Liver (tissue), 3 donors: ENCODE results near the gene LPO.

ENCODE experiments used
- CTCF ChIP-seq: fragments of 150-350 bp; IDR thresholded peaks from 2 replicates; pipeline ENCODE4 v1.5.1; 2017; ENCODE audit warnings: improper control_type of control experiment, low read depth, low read length; ENCODE audit not compliant: missing input control
- EGR1 ChIP-seq, 2 donors: IDR thresholded peaks; 2 replicates each; pipeline ENCODE4 v1.6.1; 2016 to 2018; ENCODE audit warnings: antibody characterized with exemption in 2 of 2, low read depth in 2 of 2
- MAX ChIP-seq: IDR thresholded peaks from 2 replicates; pipeline ENCODE4 v1.6.1; 2016; ENCODE audit warnings: antibody characterized with exemption
- RAD21 ChIP-seq, 2 donors: IDR thresholded peaks; 2 replicates each; pipeline ENCODE4 v1.6.1; 2016; ENCODE audit warnings: antibody characterized with exemption in 2 of 2, mild to moderate bottlenecking in 2 of 2
- REST ChIP-seq: IDR thresholded peaks from 2 replicates; pipeline ENCODE4 v1.6.1; 2016; ENCODE audit warnings: antibody characterized with exemption, mild to moderate bottlenecking
- TAF1 ChIP-seq: conservative IDR thresholded peaks from 2 replicates; pipeline ENCODE4 v1.6.1; 2016; ENCODE audit warnings: antibody characterized with exemption, mild to moderate bottlenecking
- YY1 ChIP-seq: IDR thresholded peaks from 2 replicates; pipeline ENCODE4 v1.6.1; 2016; ENCODE audit warnings: antibody characterized with exemption, mild to moderate bottlenecking
- donor health status: healthy.
- donor health status: healthy.

- TF ChIP-seq MAX (no peak), CTCF (no peak), REST (no peak), EGR1 (IDR thresholded peaks at IDR 0.05; ENCODE audit: low read depth in 2 of 2) (no peak), RAD21 (IDR thresholded peaks at IDR 0.05) (no peak), TAF1 (no peak), YY1 (no peak)
Observed at GRCh38 chr17:58304750-58305486, 66.5 kb downstream of the LPO start.
